Measurements from ENCODE around the gene PRKG1. TPM values are rescaled to one million over a fixed set of nuclear protein-coding genes. Genes with fewer than 3 reads are reported as not detected.

PRKG1 gene
- polyA plus RNA-seq, 2 donors = 0.84 to 0.87 TPM

DNA sequence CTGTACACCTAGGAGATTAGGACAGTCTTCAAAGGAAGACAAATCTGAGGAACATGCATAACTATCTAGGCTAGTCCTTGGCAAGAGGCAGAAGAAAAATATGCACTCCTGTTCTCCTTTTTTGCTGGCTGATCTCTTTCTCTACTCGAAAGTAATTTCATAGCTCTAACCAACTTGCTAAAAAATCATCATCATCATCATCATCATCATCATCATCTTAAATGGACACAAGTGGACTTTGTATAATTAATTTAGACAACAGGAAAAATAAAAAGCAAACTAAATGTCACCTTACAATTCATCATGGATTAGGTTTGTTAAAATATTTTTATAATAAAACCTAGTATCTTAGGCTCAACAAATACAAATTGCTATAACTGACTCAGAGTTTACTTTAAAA, 1192.6 kb downstream of the PRKG1 start:
- no peak overlapping the region for H3K27ac ChIP-seq (ENCODE audit: low read depth in 2 of 2, low read length in 1 of 2)
- WGBS, 2 donors = 69 to 85% methylated on average over 1 of the region's 1 CpG

DNA sequence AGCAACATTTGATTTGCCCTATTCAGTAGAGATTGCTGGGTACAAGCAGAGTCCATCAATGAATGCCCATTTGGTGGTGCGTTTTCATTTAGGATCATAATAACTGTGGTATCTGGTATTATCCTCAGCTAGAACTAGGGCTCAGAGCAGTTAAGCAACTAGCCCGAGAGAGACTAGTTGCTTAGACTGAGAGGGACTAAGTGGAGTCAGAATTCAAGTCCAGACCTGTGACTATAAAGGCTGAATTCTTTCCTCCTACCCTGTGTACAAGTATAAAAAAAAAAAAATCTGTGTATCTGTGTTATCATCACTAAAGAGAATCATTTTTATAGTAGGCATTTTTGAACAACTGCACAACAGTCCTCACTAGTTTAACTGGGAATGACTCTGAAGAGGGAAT, 1194.5 kb downstream of the PRKG1 start:
- WGBS, 2 donors = 63 to 76% methylated on average over 2 of the region's 2 CpGs

More for the DNA sequence above, 1192.6 kb downstream of the PRKG1 start:
- Histone ChIP-seq H3K36me3 (ENCODE audit: control insufficient read depth in 2 of 2, insufficient read depth in 2 of 2, low read length in 1 of 2) (no peaks in the 10 kb centered on the region), H3K4me1 (ENCODE audit: control insufficient read depth in 2 of 2, insufficient read depth in 2 of 2, low read length in 1 of 2) (no peaks in the 10 kb centered on the region), H3K4me3 (ENCODE audit: low read depth in 1 of 2, low read length in 2 of 2) (no peak overlapping the region), H3K9me3 (ENCODE audit: control insufficient read depth in 2 of 2, insufficient read depth in 1 of 2, low read depth in 1 of 2, low read length in 1 of 2) (no peaks in the 10 kb centered on the region), H3K27me3 (ENCODE audit: control insufficient read depth in 1 of 2, insufficient read depth in 2 of 2, low read length in 2 of 2) (no peaks in the 10 kb centered on the region)

DNA sequence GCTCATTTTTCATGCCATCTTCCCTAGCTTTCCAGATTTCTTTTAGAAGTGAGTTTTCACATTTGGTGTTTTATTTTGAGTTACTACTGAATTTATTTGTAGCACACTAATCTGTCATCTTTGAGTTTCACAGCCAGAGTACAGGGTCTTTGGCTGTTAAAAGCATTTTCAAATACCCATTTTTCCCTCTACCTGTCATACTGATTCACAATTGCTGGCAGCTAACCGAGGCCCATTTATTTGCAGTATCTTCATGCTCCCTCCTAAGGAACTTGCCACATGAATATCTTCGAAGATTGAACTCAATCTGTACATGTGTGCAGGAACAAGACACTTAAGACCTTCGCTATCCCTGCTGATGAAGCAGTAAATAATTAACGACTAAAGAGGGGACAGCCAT, 1194.9 kb downstream of the PRKG1 start:
- Histone ChIP-seq H3K27me3 (ENCODE audit: control insufficient read depth in 1 of 2, insufficient read depth in 2 of 2, low read length in 2 of 2) (no peaks in the 10 kb centered on the region), H3K4me1 (ENCODE audit: control insufficient read depth in 2 of 2, insufficient read depth in 2 of 2, low read length in 1 of 2) (no peaks in the 10 kb centered on the region), H3K36me3 (ENCODE audit: control insufficient read depth in 2 of 2, insufficient read depth in 2 of 2, low read length in 1 of 2) (no peaks in the 10 kb centered on the region), H3K9me3 (ENCODE audit: control insufficient read depth in 2 of 2, insufficient read depth in 1 of 2, low read depth in 1 of 2, low read length in 1 of 2) (no peaks in the 10 kb centered on the region), H3K4me3 (ENCODE audit: low read depth in 1 of 2, low read length in 2 of 2) (no peak overlapping the region), H3K27ac (ENCODE audit: low read depth in 2 of 2, low read length in 1 of 2) (no peak overlapping the region)
- 74 to 76% methylated on average over 4 of the region's 4 CpGs for WGBS, 2 donors

More for the DNA sequence above, 1194.5 kb downstream of the PRKG1 start:
- H3K9me3 ChIP-seq (ENCODE audit: control insufficient read depth in 2 of 2, insufficient read depth in 1 of 2, low read depth in 1 of 2, low read length in 1 of 2) = no peaks in the 10 kb centered on the region
- no peaks in the 10 kb centered on the region for H3K4me1 ChIP-seq (ENCODE audit: control insufficient read depth in 2 of 2, insufficient read depth in 2 of 2, low read length in 1 of 2)
- H3K36me3 ChIP-seq (ENCODE audit: control insufficient read depth in 2 of 2, insufficient read depth in 2 of 2, low read length in 1 of 2) = no peaks in the 10 kb centered on the region
- H3K27me3 ChIP-seq (ENCODE audit: control insufficient read depth in 1 of 2, insufficient read depth in 2 of 2, low read length in 2 of 2) = no peaks in the 10 kb centered on the region
- no peak overlapping the region for H3K27ac ChIP-seq (ENCODE audit: low read depth in 2 of 2, low read length in 1 of 2)
- H3K4me3 ChIP-seq (ENCODE audit: low read depth in 1 of 2, low read length in 2 of 2) = no peak overlapping the region

DNA sequence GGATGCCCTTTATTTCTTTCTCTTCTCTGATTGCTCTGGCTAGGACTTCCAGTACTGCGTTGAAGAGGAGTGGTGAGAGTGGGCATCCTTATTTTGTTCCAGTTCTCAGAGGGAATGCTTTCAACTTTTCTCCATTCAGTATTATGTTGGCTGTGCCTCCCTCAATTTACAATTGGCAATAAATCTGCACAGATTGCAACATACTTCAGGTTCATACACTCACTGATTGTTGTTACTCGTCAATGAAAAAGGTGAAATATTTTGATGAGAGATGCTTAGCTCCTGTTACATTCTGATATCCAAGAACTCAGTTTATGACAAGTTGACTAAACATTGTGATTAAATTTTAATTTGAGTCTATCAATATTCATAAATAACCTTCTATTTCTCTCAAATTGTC, 1201.9 kb downstream of the PRKG1 start:
- Histone ChIP-seq H3K4me3 (ENCODE audit: low read depth in 1 of 2, low read length in 2 of 2) (no peak overlapping the region), H3K27ac (ENCODE audit: low read depth in 2 of 2, low read length in 1 of 2) (no peak overlapping the region), H3K36me3 (ENCODE audit: control insufficient read depth in 2 of 2, insufficient read depth in 2 of 2, low read length in 1 of 2) (no peaks in the 10 kb centered on the region), H3K9me3 (ENCODE audit: control insufficient read depth in 2 of 2, insufficient read depth in 1 of 2, low read depth in 1 of 2, low read length in 1 of 2) (no peaks in the 10 kb centered on the region), H3K27me3 (ENCODE audit: control insufficient read depth in 1 of 2, insufficient read depth in 2 of 2, low read length in 2 of 2) (no peaks in the 10 kb centered on the region), H3K4me1 (ENCODE audit: control insufficient read depth in 2 of 2, insufficient read depth in 2 of 2, low read length in 1 of 2) (no peaks in the 10 kb centered on the region)
- 78 to 83% methylated on average over 2 of the region's 2 CpGs for WGBS, 2 donors

DNA sequence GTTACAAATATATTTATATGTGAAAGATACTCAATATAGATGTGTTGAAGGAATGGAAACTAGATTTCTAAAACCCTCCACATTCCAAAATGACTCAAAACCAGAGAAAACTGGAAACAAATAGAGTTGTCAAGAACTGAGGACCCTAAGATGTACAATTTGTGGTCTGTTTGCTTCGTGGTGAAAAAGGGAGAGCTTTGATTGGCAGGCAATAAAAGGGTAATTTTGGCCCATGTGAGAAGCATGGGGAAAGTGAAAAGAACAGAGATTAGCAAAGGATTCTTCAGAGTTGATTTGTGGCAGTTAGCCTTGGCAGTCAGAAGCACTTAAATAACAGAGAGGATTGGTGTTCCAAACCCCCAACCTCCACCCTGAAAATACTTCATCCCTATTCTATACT, 1202.7 kb downstream of the PRKG1 start:
- Histone ChIP-seq H3K4me1 (ENCODE audit: control insufficient read depth in 2 of 2, insufficient read depth in 2 of 2, low read length in 1 of 2) (no peaks in the 10 kb centered on the region), H3K27me3 (ENCODE audit: control insufficient read depth in 1 of 2, insufficient read depth in 2 of 2, low read length in 2 of 2) (no peaks in the 10 kb centered on the region), H3K36me3 (ENCODE audit: control insufficient read depth in 2 of 2, insufficient read depth in 2 of 2, low read length in 1 of 2) (no peaks in the 10 kb centered on the region), H3K9me3 (ENCODE audit: control insufficient read depth in 2 of 2, insufficient read depth in 1 of 2, low read depth in 1 of 2, low read length in 1 of 2) (no peaks in the 10 kb centered on the region), H3K4me3 (ENCODE audit: low read depth in 1 of 2, low read length in 2 of 2) (no peak overlapping the region), H3K27ac (ENCODE audit: low read depth in 2 of 2, low read length in 1 of 2) (no peak overlapping the region)
- 15 to 35% methylated on average over 1 of the region's 1 CpG for WGBS, 2 donors

DNA sequence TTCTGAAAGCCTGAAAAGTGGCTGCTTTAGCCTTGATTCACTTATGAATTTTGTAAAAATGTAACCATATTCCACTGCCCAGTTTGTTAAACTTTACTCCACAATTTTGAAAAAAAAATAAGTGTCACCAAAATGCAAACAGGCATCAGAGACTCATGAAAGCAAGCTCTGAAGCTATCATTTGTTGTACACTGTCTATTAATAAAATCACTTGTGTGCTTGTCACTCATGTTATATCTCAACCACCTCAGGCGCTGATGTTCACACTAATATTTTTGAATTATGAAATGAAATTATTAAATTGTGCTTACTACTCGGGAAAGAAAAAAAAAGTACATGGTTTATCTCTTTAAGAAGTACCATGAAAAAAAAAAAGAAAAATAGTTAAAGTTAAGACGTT, 1205.3 kb downstream of the PRKG1 start:
- H3K36me3 ChIP-seq (ENCODE audit: control insufficient read depth in 2 of 2, insufficient read depth in 2 of 2, low read length in 1 of 2) = no peaks in the 10 kb centered on the region
- no peaks in the 10 kb centered on the region for H3K27me3 ChIP-seq (ENCODE audit: control insufficient read depth in 1 of 2, insufficient read depth in 2 of 2, low read length in 2 of 2)
- no peak overlapping the region for H3K4me3 ChIP-seq (ENCODE audit: low read depth in 1 of 2, low read length in 2 of 2)
- no peaks in the 10 kb centered on the region for H3K4me1 ChIP-seq (ENCODE audit: control insufficient read depth in 2 of 2, insufficient read depth in 2 of 2, low read length in 1 of 2)
- no peaks in the 10 kb centered on the region for H3K9me3 ChIP-seq (ENCODE audit: control insufficient read depth in 2 of 2, insufficient read depth in 1 of 2, low read depth in 1 of 2, low read length in 1 of 2)
- no peak overlapping the region for H3K27ac ChIP-seq (ENCODE audit: low read depth in 2 of 2, low read length in 1 of 2)
- WGBS, 2 donors = 62 to 64% methylated on average over 3 of the region's 3 CpGs

DNA sequence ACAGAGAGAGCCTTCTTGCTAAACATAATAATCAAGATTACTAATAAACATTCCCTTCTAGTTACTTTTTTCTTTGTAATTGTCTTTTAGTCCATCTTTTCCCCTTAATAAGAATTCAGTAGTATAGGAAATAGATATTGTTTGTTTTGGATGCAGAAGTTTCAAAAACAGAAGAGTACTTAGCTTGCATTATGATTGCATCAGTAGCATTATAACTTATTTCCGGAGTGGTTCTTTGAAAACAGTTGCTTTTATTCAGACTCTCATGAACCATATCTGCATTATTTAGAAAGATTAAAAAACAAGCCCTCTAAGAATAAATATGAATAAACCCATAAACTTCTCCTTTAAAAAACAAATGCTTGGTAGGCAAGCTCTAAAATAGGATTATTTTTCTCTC, 1205.8 kb downstream of the PRKG1 start:
- no peaks in the 10 kb centered on the region for H3K4me1 ChIP-seq (ENCODE audit: control insufficient read depth in 2 of 2, insufficient read depth in 2 of 2, low read length in 1 of 2)
- H3K4me3 ChIP-seq (ENCODE audit: low read depth in 1 of 2, low read length in 2 of 2) = no peak overlapping the region
- H3K36me3 ChIP-seq (ENCODE audit: control insufficient read depth in 2 of 2, insufficient read depth in 2 of 2, low read length in 1 of 2) = no peaks in the 10 kb centered on the region
- H3K27me3 ChIP-seq (ENCODE audit: control insufficient read depth in 1 of 2, insufficient read depth in 2 of 2, low read length in 2 of 2) = no peaks in the 10 kb centered on the region
- H3K27ac ChIP-seq (ENCODE audit: low read depth in 2 of 2, low read length in 1 of 2) = no peak overlapping the region
- H3K9me3 ChIP-seq (ENCODE audit: control insufficient read depth in 2 of 2, insufficient read depth in 1 of 2, low read depth in 1 of 2, low read length in 1 of 2) = no peaks in the 10 kb centered on the region
- WGBS, 2 donors = 60 to 71% methylated on average over 1 of the region's 1 CpG

DNA sequence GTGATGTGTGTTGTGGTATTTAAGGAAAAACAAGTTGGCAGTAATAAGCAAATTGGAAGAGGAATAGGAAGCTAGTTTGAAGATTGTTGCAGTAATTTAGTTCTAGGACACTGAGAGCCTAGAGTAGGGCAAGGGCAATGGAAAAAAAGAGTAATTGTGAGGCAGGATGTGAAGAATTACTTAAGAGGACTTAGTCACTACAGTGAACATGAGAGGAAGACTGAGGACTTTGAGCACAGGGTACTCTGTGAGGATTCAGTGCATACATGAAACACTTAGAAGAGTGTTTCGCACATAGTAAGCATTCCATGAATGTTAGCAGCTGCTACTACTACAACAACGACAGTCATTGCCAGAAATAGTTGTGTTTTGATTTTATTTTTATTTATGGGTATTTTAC, 1208.9 kb downstream of the PRKG1 start:
- no peak overlapping the region for H3K27ac ChIP-seq (ENCODE audit: low read depth in 2 of 2, low read length in 1 of 2)
- no peaks in the 10 kb centered on the region for H3K36me3 ChIP-seq (ENCODE audit: control insufficient read depth in 2 of 2, insufficient read depth in 2 of 2, low read length in 1 of 2)
- no peak overlapping the region for H3K4me3 ChIP-seq (ENCODE audit: low read depth in 1 of 2, low read length in 2 of 2)
- no peaks in the 10 kb centered on the region for H3K27me3 ChIP-seq (ENCODE audit: control insufficient read depth in 1 of 2, insufficient read depth in 2 of 2, low read length in 2 of 2)
- H3K9me3 ChIP-seq (ENCODE audit: control insufficient read depth in 2 of 2, insufficient read depth in 1 of 2, low read depth in 1 of 2, low read length in 1 of 2) = no peaks in the 10 kb centered on the region
- no peaks in the 10 kb centered on the region for H3K4me1 ChIP-seq (ENCODE audit: control insufficient read depth in 2 of 2, insufficient read depth in 2 of 2, low read length in 1 of 2)
- 89 to 92% methylated on average over 2 of the region's 2 CpGs for WGBS, 2 donors

DNA sequence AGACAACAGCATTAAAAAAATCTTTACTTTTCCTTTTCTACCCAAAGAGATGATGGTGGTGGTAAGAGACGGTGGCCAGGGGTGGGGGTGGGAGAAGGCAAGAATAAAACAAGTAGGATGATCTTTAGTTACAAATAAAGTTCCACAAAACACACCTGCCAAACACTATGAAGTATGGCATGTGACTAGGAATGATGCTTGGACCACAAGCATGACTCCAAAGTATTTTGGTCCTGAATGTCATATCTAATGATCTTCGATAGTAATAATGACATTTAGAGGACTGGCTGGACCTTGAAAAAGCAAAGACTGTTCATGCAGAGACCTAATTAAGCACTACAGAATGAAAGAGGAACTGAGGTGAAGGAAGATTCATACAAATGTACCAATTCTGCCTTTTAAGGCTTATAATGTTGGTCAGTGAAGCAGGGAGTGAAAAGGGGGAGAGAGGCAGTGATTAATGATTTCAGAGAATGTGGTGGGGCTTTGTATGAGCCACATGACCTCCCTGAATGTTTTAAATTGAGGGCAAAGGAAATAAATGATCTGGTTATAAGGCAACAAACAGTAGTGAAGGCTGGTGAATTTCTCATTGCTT, 1210.2 kb downstream of the PRKG1 start:
- 88 to 91% methylated on average over 2 of the region's 2 CpGs for WGBS, 2 donors
- H3K9me3 ChIP-seq (ENCODE audit: control insufficient read depth in 2 of 2, insufficient read depth in 1 of 2, low read depth in 1 of 2, low read length in 1 of 2) = no peaks in the 10 kb centered on the region
- no peaks in the 10 kb centered on the region for H3K27me3 ChIP-seq (ENCODE audit: control insufficient read depth in 1 of 2, insufficient read depth in 2 of 2, low read length in 2 of 2)
- no peak overlapping the region for H3K4me3 ChIP-seq (ENCODE audit: low read depth in 1 of 2, low read length in 2 of 2)
- no peak overlapping the region for H3K27ac ChIP-seq (ENCODE audit: low read depth in 2 of 2, low read length in 1 of 2)
- no peaks in the 10 kb centered on the region for H3K4me1 ChIP-seq (ENCODE audit: control insufficient read depth in 2 of 2, insufficient read depth in 2 of 2, low read length in 1 of 2)
- H3K36me3 ChIP-seq (ENCODE audit: control insufficient read depth in 2 of 2, insufficient read depth in 2 of 2, low read length in 1 of 2) = no peaks in the 10 kb centered on the region

DNA sequence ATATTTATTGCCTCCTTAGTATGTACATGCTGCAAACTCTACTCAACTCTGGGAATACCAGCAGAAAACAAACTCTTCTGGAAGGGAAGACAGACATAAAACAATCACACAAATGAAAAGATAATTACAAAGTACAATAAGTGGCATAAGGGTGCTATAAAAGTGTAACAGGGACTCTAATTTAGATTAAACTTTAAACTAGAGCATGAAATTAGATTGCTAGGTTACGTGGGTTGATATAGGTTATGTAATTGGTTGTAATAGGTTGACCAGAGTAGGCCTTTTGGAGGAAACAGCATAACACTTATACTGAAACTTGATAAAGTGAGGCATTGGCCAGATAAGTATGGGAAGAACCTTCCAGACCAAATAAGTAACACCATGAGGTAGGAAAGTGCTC, 1213.6 kb downstream of the PRKG1 start:
- Histone ChIP-seq H3K27ac (ENCODE audit: low read depth in 2 of 2, low read length in 1 of 2) (no peak overlapping the region), H3K9me3 (ENCODE audit: control insufficient read depth in 2 of 2, insufficient read depth in 1 of 2, low read depth in 1 of 2, low read length in 1 of 2) (no peaks in the 10 kb centered on the region), H3K36me3 (ENCODE audit: control insufficient read depth in 2 of 2, insufficient read depth in 2 of 2, low read length in 1 of 2) (no peaks in the 10 kb centered on the region), H3K4me1 (ENCODE audit: control insufficient read depth in 2 of 2, insufficient read depth in 2 of 2, low read length in 1 of 2) (no peaks in the 10 kb centered on the region), H3K4me3 (ENCODE audit: low read depth in 1 of 2, low read length in 2 of 2) (no peak overlapping the region), H3K27me3 (ENCODE audit: control insufficient read depth in 1 of 2, insufficient read depth in 2 of 2, low read length in 2 of 2) (no peaks in the 10 kb centered on the region)
- WGBS, 2 donors = 81 to 87% methylated on average over 1 of the region's 1 CpG

All from esophagus (tissue), 2 donors.